ENCODE measurements around the gene IL1A. TPM values are rescaled to one million over a fixed set of nuclear protein-coding genes. Genes with fewer than 3 reads are reported as not detected.

IL1A gene
- total RNA-seq, 1 donor from 2014 or later = 82.7 TPM

- H3K36me3 ChIP-seq (ENCODE audit: control insufficient read depth, insufficient read depth, low read length) = no peaks in the 10 kb centered on the region
- DNase-seq (ENCODE audit: low read depth) = no peak
- TF ChIP-seq, protein P1, sequence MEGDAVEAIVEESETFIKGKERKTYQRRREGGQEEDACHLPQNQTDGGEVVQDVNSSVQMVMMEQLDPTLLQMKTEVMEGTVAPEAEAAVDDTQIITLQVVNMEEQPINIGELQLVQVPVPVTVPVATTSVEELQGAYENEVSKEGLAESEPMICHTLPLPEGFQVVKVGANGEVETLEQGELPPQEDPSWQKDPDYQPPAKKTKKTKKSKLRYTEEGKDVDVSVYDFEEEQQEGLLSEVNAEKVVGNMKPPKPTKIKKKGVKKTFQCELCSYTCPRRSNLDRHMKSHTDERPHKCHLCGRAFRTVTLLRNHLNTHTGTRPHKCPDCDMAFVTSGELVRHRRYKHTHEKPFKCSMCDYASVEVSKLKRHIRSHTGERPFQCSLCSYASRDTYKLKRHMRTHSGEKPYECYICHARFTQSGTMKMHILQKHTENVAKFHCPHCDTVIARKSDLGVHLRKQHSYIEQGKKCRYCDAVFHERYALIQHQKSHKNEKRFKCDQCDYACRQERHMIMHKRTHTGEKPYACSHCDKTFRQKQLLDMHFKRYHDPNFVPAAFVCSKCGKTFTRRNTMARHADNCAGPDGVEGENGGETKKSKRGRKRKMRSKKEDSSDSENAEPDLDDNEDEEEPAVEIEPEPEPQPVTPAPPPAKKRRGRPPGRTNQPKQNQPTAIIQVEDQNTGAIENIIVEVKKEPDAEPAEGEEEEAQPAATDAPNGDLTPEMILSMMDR (IDR thresholded peaks at IDR 0.05; ENCODE audit: insufficient read depth, low read length, severe bottlenecking) = no peak
- no peak overlapping the region for H3K4me3 ChIP-seq (ENCODE audit: low read depth, low read length)
- H3K27me3 ChIP-seq (ENCODE audit: control insufficient read depth, insufficient read depth, low read length) = no peaks in the 10 kb centered on the region
- FAIRE-seq = no peak
These were observed 29.1 kb upstream of the IL1A start for GRCh38 chr2:112813280-112813966.

GRCh38 chr2:112812318-112813267 lies 28.3 kb upstream of the IL1A start:
- TF ChIP-seq, protein P1 (IDR thresholded peaks at IDR 0.05; ENCODE audit: insufficient read depth, low read length, severe bottlenecking) = no peak
- H3K4me3 ChIP-seq (ENCODE audit: low read depth, low read length) = no peak overlapping the region
- H3K27me3 ChIP-seq (ENCODE audit: control insufficient read depth, insufficient read depth, low read length) = no peaks in the 10 kb centered on the region
- no peaks in the 10 kb centered on the region for H3K36me3 ChIP-seq (ENCODE audit: control insufficient read depth, insufficient read depth, low read length)
- FAIRE-seq (no peak), DNase-seq (ENCODE audit: low read depth) (peak; percentile 63)

DNA sequence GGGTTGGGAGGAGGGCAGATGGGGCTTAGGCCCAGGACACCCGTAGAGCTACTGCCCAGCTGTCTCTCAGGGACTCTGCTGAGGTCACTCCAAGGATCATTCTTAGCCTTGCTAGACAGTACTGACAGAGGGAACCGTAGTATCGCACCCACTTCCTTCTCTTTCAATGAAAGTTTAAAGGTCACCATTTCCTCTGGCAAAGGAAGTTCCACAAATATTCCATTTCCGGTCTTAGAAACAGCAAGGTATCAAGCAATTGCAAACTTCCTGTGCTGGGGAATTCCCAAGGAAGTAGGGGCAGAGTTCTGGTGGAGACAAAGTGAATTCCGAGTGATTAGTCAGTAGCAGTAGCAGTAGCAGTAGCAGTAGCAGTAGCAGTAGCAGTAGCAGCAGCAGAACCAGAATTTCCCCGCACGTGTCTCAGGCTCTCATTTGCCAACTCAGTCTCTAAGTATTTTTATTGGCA lies 27.6 kb upstream of the IL1A start:
- TF ChIP-seq, protein P1 (IDR thresholded peaks at IDR 0.05; ENCODE audit: insufficient read depth, low read length, severe bottlenecking) = no peak
- H3K4me3 ChIP-seq (ENCODE audit: low read depth, low read length) = no peak overlapping the region
- H3K36me3 ChIP-seq (ENCODE audit: control insufficient read depth, insufficient read depth, low read length) = no peaks in the 10 kb centered on the region
- FAIRE-seq (no peak), DNase-seq (ENCODE audit: low read depth) (peak; percentile 98)
- no peaks in the 10 kb centered on the region for H3K27me3 ChIP-seq (ENCODE audit: control insufficient read depth, insufficient read depth, low read length)

DNA sequence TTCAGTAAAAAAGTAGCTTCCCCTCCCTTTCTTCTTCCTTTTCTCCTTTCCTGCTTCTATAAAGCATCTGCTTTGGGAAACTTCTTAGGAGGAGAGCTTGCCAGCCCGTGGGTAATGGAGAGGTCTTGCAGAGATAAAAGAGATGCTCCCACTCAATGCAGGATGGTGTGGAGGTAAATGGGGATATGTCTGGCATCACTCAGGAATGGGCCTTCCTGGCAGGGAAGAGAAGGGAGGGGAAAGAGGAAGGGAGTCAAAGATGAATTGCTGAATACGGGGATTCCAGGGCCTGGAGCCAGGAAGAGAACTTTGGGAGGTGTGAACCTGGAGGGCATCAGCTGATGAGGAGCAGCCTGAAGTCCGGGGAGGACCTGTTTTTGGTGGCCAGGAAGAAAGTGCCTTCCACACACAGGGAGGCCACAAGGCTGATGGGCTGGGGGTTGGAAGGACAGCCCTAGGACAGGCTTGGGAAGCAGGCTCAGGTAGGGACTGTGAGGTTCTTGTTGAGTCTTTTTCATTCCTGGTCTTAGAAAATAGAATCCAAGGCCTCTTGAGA lies 27.1 kb upstream of the IL1A start:
- TF ChIP-seq, protein P1 (IDR thresholded peaks at IDR 0.05; ENCODE audit: insufficient read depth, low read length, severe bottlenecking) = no peak
- Histone ChIP-seq H3K36me3 (ENCODE audit: control insufficient read depth, insufficient read depth, low read length) (no peaks in the 10 kb centered on the region), H3K4me3 (ENCODE audit: low read depth, low read length) (no peak overlapping the region), H3K27me3 (ENCODE audit: control insufficient read depth, insufficient read depth, low read length) (no peaks in the 10 kb centered on the region)
- FAIRE-seq (no peak), DNase-seq (ENCODE audit: low read depth) (no peak)

DNA sequence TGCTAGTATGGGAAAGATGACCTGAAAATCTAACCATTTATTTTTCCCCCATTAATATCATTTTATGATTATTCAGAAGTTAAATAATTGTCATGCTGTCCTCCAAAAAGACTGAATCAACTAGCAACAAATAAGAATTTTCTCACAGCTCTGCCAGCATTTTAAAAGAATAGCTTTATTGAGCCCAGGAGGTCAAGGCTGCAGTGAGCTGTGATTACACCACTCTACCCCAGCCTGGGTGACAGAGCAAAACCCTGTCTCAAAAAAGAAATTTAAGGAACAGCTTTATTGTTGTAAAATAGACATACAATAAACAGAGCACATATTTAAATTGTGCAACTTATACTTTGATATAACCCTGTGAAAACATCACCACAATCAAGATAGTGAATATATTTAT lies 24.8 kb upstream of the IL1A start:
- no peak for DNase-seq (ENCODE audit: low read depth)
- no peak for FAIRE-seq

More for the DNA sequence above, 24.8 kb upstream of the IL1A start:
- H3K36me3 ChIP-seq (ENCODE audit: control insufficient read depth, insufficient read depth, low read length) = no peaks in the 10 kb centered on the region
- H3K27me3 ChIP-seq (ENCODE audit: control insufficient read depth, insufficient read depth, low read length) = no peaks in the 10 kb centered on the region
- TF ChIP-seq, protein P1 (IDR thresholded peaks at IDR 0.05; ENCODE audit: insufficient read depth, low read length, severe bottlenecking) = no peak
- no peak overlapping the region for H3K4me3 ChIP-seq (ENCODE audit: low read depth, low read length)

All from bronchial epithelial cell (primary cell).